Tibial nerve (tissue), 4 donors: ENCODE results near the gene LRRC75B.

Experiments
- EP300 ChIP-seq, 2 donors: sonication (generic); formaldehyde crosslinking; IDR thresholded peaks; one replicate each; pipeline ENCODE4 v1.6.1; 2017; ENCODE audit warnings: antibody characterized with exemption in 2 of 2, mild to moderate bottlenecking in 1 of 2
- POLR2A ChIP-seq, 2 donors: fragments of 450-650 bp; IDR thresholded peaks; one replicate each; pipeline ENCODE4 v1.6.1; 2017; ENCODE audit warnings: antibody characterized with exemption in 2 of 2, mild to moderate bottlenecking in 2 of 2, moderate library complexity in 2 of 2
- TF ChIP-seq, protein P1 (sequence below), 5 experiments: fragments of 200-600 bp in 3 of 5; fragments of 450-650 bp in 2 of 5; sonication (generic) in 3 of 5; IDR thresholded peaks; one replicate each; pipeline ENCODE4 v1.5.1; 2016 to 2019; ENCODE audit warnings: antibody characterized with exemption in 5 of 5, mild to moderate bottlenecking in 3 of 5, moderate library complexity in 2 of 5

DNA sequence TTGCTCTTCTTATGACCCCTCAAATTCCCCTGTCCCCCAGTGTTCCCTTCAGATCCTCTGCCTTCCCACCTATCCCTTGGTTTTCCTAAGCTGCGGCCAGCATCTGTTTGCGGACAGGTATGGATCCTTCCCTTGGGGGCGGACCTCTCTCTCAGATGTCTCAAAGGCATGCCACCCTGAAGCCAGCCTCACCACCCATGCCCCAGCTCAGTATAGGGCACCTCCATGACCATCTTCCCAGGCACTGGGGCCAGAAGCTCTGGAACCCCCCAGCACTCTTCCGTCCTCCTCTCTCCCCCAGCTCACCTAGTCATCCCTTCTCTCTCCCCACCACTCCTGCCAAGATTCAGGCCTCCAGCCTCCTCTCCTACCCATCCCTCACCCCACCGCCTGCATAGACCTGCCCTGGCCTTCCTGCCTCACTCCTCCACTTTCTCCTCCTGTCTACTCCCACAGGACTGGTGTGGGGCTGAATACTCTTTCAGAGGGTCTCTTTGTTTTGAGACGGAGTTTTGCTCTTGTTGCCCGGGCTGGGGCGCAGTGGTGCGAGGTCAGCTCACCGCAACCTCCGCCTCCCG, 2.2 kb downstream of the LRRC75B start:
- TF ChIP-seq, protein P1, sequence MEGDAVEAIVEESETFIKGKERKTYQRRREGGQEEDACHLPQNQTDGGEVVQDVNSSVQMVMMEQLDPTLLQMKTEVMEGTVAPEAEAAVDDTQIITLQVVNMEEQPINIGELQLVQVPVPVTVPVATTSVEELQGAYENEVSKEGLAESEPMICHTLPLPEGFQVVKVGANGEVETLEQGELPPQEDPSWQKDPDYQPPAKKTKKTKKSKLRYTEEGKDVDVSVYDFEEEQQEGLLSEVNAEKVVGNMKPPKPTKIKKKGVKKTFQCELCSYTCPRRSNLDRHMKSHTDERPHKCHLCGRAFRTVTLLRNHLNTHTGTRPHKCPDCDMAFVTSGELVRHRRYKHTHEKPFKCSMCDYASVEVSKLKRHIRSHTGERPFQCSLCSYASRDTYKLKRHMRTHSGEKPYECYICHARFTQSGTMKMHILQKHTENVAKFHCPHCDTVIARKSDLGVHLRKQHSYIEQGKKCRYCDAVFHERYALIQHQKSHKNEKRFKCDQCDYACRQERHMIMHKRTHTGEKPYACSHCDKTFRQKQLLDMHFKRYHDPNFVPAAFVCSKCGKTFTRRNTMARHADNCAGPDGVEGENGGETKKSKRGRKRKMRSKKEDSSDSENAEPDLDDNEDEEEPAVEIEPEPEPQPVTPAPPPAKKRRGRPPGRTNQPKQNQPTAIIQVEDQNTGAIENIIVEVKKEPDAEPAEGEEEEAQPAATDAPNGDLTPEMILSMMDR (IDR thresholded peaks at IDR 0.05) = no peak
- TF ChIP-seq POLR2A (IDR thresholded peaks at IDR 0.05) (no peak), EP300 (IDR thresholded peaks at IDR 0.05) (no peak)
